ENCODE measurements around the gene ECEL1.

ECEL1 gene

DNA sequence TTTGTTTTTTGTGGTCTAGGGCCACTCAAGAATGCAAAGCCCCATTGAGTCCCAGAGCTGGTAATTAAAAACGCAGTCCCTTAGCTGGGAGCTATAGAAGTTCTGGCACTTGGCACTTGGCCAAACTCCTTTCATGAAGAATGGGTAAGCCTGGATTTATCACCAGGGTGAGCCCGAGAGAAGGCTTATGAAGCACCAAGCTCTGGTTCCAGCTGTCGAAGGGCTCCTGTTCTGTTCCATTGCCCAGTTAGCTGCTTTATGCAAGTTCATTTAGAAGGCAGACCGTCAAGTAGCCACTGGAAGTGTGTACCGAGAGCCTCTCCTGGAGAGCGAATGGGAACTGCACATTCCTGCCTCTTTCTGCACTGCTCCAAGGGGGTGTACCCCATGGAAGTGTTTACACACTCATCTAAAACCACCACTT lies 14.2 kb downstream of the ECEL1 start:
- Mint-ChIP-seq H3K27ac (no peak overlapping the region), H3K27me3 (peaks cover 68% of the 10 kb centered on the region), H3K4me3 (no peak overlapping the region), H3K36me3 (peaks cover 8% of the 10 kb centered on the region), H3K4me1 (no peaks in the 10 kb centered on the region), H3K9me3 (peaks cover 16% of the 10 kb centered on the region)
- no peak for ATAC-seq

DNA sequence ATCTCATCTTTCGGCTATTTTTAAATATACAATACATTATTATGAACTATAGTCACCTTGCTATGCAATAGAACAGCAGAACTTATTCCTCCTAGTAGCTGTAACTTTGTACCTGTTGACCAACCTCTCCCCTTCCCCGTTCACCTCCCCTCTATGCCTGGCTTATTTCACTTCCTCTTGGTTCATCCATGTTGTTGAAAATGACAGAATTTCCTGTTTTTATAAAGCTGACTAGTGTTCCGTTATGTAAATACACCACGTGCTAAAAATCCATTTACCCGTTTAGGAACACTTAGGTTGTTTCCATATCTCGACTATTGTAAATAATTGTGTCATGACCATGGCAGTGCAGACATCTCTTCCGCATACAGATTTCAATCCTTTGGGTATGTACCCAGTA lies 21.4 kb downstream of the ECEL1 start:
- H3K4me1 Mint-ChIP-seq, result peaks cover 11% of the 10 kb centered on the region
- H3K27ac Mint-ChIP-seq, result no peak overlapping the region
- H3K9me3 Mint-ChIP-seq, result peaks cover 3% of the 10 kb centered on the region
- no peaks in the 10 kb centered on the region for H3K36me3 Mint-ChIP-seq
- ATAC-seq, result no peak
- H3K27me3 Mint-ChIP-seq, result peaks cover 4% of the 10 kb centered on the region
- no peak overlapping the region for H3K4me3 Mint-ChIP-seq

DNA sequence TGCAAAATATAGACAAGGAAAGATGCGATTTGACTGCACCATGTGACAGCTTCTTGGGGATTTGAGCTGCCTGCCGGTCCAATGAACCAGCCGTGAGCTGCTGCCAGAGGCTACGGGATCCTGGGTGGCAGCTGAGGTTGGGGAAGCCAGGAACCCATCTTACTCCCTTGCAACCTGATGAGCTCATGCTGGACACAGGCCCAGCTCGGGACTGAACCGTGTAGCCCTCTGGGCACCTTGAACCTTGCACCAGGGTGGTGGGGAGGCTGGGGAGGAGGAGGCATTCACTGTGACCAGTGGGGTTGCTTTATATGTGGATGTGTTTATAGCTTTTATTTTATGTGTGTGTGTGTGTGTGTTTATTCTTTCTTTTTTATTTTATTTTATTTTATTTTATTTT lies 22.6 kb downstream of the ECEL1 start:
- peaks cover 11% of the 10 kb centered on the region for H3K4me1 Mint-ChIP-seq
- H3K27ac Mint-ChIP-seq, result no peak overlapping the region
- H3K9me3 Mint-ChIP-seq, result peaks cover 3% of the 10 kb centered on the region
- no peak for ATAC-seq
- no peaks in the 10 kb centered on the region for H3K36me3 Mint-ChIP-seq
- no peak overlapping the region for H3K4me3 Mint-ChIP-seq
- H3K27me3 Mint-ChIP-seq, result peaks cover 3% of the 10 kb centered on the region

DNA sequence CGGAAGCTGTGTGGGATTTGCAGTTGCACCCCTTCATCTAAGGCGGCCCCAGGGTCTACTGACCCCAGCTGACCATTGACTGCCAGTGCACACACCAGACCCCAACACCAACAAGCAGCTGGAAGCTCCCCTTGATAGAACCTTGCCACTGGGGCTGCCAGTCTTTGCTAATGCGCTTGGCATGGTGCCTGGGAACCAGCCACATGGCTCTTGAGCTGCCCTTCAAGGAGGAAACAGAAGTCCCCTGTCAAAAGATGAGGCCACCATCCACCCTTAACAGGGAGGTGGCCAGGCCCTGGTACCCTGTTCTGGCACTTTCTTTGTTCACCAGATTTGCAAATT lies 23.1 kb downstream of the ECEL1 start:
- H3K4me3 Mint-ChIP-seq, result no peak overlapping the region
- no peak for ATAC-seq
- no peak overlapping the region for H3K27ac Mint-ChIP-seq
- H3K36me3 Mint-ChIP-seq, result no peaks in the 10 kb centered on the region
- peaks cover 11% of the 10 kb centered on the region for H3K4me1 Mint-ChIP-seq
- H3K9me3 Mint-ChIP-seq, result peaks cover 3% of the 10 kb centered on the region
- H3K27me3 Mint-ChIP-seq, result peaks cover 9% of the 10 kb centered on the region

DNA sequence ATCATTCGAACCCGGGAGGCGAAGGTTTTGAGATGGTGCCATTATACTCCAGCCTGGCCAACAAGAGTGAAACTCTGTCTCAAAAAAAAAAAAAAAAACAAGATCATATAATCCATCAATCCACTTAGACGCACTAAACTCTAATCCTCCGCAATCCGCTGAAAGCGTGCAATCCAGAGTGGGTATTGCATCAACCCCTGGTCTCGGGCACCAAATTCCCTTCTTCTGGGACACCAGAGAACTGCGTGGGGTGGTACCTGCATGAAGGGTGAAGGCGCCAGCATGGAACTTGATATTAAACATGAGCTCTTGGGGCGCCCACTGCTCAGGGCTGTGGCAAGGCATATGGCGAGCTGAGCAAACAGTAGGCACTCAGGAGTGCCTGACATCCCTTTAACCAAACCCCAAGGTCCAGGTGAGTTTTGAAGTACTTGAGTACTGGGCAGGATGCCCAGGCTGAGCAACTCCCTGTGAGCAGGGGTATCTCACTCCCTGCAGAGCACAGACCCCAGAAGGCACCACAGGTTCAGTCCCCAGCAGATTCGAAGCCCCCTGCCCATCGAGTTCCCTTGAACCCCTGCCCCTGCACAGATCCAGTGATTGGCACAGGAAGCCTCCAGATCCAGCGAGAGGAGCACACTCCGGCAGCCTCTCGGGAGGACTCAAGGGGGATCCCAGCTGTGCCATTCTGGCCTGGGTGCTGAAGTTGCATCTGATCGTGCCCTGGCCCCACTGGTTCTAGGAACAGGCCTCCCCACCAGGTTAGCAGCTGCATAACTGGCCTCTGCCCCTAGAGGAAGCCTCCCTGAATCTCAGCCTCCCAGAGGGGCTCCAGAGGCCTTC lies 23.7 kb downstream of the ECEL1 start:
- H3K4me1 Mint-ChIP-seq, result peaks cover 11% of the 10 kb centered on the region
- H3K9me3 Mint-ChIP-seq, result peaks cover 3% of the 10 kb centered on the region
- H3K27ac Mint-ChIP-seq, result no peak overlapping the region
- ATAC-seq, result peak; percentile 5
- H3K4me3 Mint-ChIP-seq, result no peak overlapping the region
- no peaks in the 10 kb centered on the region for H3K36me3 Mint-ChIP-seq
- H3K27me3 Mint-ChIP-seq, result peaks cover 15% of the 10 kb centered on the region

DNA sequence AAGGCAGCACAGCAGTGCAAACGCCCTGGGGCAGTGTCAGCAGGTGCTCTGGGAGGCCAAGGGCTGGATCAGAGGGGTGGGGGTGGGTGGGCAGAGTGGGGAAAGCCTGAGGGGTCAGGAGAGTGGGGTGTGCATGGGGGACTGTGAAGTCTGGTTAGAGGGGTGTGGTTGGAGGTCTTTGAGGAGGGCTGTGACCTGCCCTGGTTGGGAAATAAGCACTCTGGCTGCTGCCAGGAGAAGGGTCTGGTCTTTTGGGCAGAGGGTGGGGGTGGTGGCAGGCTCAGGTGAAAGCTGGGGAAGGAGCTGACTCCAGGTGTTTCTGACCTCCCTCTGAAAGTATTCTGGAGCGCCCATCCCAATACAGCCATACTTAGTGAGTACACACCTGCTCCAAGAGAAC lies 27.5 kb downstream of the ECEL1 start:
- Mint-ChIP-seq H3K27me3 (peaks cover 50% of the 10 kb centered on the region), H3K9me3 (no peaks in the 10 kb centered on the region), H3K4me1 (no peaks in the 10 kb centered on the region), H3K4me3 (no peak overlapping the region), H3K27ac (no peak overlapping the region), H3K36me3 (no peaks in the 10 kb centered on the region)
- no peak for ATAC-seq

DNA sequence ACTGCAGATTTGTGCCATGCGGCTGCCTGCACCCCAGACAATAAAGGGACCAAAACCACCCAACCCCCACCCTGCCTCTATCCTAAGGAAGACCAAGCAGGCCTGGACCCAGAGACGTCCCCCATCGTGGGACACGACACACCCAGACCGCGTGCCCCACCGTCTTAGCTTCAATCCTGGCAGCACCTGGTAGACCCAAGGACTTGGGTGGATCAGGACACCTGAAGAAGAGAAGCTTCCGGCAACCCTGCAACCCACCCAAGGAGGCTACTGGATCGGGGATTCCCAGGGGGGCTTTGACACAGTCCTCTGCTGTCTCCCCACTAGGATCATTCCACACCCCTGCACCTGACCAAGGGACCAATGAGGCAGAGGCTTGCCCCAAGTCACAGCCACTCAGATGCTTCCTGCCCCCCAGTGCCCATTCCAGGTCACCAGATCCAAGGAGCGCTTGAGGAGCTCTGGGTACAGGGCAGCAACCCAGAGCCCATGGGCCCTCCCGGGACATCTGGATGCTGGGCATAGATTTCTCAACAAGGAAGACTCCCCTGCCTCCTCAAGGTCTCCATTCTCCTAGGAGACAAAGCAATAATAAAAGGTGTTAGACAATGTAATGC lies 28.1 kb downstream of the ECEL1 start:
- no peak overlapping the region for H3K27ac Mint-ChIP-seq
- H3K4me3 Mint-ChIP-seq, result no peak overlapping the region
- ATAC-seq, result no peak
- H3K9me3 Mint-ChIP-seq, result no peaks in the 10 kb centered on the region
- H3K36me3 Mint-ChIP-seq, result no peaks in the 10 kb centered on the region
- peaks cover 50% of the 10 kb centered on the region for H3K27me3 Mint-ChIP-seq
- H3K4me1 Mint-ChIP-seq, result no peaks in the 10 kb centered on the region

DNA sequence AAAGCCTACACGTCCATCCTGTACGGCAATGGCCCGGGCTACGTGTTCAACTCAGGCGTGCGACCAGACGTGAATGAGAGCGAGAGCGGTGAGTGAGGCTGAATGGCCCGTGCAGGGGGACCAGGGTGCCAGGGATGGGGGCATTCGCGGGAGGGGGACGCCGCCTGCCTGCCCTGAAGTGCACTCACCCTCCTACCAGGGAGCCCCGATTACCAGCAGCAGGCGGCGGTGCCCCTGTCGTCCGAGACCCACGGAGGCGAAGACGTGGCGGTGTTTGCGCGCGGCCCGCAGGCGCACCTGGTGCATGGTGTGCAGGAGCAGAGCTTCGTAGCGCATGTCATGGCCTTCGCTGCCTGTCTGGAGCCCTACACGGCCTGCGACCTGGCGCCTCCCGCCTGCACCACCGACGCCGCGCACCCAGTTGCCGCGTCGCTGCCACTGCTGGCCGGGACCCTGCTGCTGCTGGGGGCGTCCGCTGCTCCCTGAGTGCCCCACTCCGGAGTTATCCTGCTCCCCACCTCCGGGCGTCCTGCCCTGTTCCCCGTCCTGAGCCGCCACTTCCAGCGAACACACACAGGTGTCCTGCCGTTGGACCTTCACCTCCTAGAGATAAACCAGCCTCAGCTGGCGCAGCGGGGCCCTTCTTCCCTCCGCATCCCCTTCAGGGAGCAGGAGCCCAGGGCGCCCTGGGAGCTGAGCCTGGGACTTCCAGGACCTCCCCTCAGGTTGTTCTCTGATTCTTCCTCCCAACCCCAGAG lies 28.8 kb downstream of the ECEL1 start:
- ATAC-seq, result no peak
- H3K9me3 Mint-ChIP-seq, result no peaks in the 10 kb centered on the region
- peaks cover 50% of the 10 kb centered on the region for H3K27me3 Mint-ChIP-seq
- no peak overlapping the region for H3K27ac Mint-ChIP-seq
- no peaks in the 10 kb centered on the region for H3K36me3 Mint-ChIP-seq
- H3K4me1 Mint-ChIP-seq, result no peaks in the 10 kb centered on the region
- H3K4me3 Mint-ChIP-seq, result no peak overlapping the region

DNA sequence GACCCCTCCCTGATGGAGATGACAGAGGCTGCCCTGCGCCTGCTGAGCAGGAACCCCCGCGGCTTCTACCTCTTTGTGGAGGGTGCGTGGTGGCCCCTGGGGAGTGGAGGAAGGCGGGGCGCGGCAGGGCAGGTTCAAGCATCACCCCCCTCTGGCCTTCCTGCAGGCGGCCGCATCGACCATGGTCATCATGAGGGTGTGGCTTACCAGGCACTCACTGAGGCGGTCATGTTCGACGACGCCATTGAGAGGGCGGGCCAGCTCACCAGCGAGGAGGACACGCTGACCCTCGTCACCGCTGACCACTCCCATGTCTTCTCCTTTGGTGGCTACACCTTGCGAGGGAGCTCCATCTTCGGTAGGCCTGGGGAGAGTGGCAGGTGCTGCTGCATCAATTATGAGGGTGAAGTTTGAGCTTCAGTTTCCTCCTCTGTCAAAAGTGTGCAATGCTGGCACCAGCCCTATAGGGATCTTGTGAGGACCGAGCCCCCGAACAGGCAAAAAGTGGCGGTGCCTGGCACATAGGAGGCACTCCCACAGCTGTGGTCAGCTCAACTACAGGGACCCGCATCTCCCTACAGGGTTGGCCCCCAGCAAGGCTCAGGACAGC lies 29.5 kb downstream of the ECEL1 start:
- Mint-ChIP-seq H3K4me3 (no peak overlapping the region), H3K36me3 (no peaks in the 10 kb centered on the region), H3K27ac (no peak overlapping the region), H3K4me1 (no peaks in the 10 kb centered on the region), H3K27me3 (peaks cover 50% of the 10 kb centered on the region), H3K9me3 (no peaks in the 10 kb centered on the region)
- ATAC-seq, result no peak

DNA sequence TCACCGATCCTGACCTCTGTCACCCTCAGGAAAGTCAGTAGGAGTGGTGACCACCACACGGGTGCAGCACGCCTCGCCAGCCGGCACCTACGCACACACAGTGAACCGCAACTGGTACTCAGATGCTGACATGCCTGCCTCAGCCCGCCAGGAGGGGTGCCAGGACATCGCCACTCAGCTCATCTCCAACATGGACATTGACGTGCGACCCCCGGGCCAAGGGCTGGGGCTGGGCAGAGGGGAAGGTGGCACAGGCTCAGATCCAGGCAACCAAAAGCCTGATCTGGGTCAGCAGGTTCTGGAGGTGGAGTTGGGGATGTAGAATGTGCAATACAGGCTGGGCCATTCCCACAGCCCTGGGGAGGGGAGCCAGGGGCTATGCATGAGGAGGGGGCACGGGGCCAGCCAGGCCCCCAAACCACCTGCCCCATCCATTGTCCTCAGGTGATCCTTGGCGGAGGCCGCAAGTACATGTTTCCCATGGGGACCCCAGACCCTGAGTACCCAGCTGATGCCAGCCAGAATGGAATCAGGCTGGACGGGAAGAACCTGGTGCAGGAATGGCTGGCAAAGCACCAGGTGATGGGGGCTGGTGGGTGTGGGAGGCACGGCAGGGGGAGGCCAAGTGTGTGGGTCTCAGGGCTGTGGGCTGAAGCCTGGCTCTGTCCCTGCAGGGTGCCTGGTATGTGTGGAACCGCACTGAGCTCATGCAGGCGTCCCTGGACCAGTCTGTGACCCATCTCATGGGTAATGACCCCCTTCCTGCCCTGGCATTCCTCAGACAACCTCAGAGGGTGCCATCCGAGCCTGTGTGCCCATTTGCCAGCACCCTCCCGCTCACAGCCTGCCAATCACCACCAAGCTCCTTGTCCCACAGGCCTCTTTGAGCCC lies 30.3 kb downstream of the ECEL1 start:
- no peak for ATAC-seq
- Mint-ChIP-seq H3K27me3 (peaks cover 50% of the 10 kb centered on the region), H3K27ac (no peak overlapping the region), H3K4me1 (no peaks in the 10 kb centered on the region), H3K36me3 (no peaks in the 10 kb centered on the region), H3K4me3 (no peak overlapping the region), H3K9me3 (no peaks in the 10 kb centered on the region)

DNA sequence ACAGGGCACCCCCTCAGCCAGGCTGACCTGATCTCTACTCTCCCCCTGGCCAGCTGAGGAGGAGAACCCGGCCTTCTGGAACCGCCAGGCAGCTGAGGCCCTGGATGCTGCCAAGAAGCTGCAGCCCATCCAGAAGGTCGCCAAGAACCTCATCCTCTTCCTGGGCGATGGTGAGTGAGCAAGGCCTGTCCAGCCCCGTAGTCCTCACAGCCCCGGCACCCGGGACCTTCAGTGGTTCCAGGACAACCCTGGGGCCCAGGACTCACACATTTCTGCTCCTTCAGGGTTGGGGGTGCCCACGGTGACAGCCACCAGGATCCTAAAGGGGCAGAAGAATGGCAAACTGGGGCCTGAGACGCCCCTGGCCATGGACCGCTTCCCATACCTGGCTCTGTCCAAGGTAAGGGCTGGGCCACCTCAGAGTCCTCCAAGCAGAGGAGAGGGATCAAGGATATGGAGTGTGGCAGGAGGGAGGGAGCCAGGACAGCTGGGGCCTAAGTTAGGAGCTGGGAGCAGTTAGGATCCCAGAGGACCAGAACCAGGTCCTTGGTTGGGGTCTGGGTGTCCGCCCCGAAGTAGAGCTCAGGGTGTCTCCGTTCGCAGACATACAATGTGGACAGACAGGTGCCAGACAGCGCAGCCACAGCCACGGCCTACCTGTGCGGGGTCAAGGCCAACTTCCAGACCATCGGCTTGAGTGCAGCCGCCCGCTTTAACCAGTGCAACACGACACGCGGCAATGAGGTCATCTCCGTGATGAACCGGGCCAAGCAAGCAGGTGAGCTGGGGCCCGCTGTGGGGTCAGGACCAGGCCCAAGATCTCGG lies 31.1 kb downstream of the ECEL1 start:
- Mint-ChIP-seq H3K36me3 (no peaks in the 10 kb centered on the region), H3K9me3 (no peaks in the 10 kb centered on the region)

DNA sequence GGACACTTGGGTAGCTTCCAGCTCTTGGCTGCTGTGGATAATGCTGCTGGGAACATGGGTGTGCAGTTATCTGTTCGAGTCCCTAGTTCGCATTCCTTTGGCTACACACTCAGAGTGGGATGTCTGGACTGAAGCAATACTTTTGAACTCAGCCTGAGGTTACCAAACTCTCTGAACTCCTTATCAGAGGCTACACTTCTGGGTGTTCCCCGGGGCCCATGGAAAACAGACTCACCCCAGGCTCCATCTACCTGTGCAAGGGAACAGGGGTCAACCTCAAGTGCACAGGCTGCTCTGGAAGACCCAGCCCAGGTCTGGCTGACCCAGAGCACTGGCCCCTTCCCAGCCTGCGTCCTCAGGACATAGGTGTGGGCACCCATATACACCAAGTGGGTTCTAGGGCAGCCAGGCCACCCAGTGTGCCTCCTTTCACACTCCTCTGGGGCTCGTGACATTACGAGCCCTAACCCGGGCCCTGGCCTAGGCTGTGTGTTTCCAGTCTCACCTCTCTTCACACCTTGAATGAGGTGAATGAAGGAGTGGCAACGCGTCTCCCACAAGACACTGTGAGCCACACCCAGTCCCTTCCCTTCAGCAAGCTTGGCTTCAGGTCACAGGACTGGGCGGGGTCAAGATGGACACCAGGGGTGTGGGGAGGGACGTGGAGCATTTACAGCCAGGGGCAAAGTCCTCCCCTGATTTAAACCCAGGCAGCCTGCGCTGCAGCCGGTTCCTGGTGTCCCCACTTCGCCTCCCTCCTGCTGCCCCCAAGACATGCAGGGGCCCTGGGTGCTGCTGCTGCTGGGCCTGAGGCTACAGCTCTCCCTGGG lies 32.0 kb downstream of the ECEL1 start, which contains the start of gene ALPI:
ALPI (plus strand) TSS at position 728 of the 830 bp plus-strand sequence; CDS start at position 775, 47 bp downstream.
- H3K27me3 Mint-ChIP-seq, result peaks cover 50% of the 10 kb centered on the region
- H3K4me3 Mint-ChIP-seq, result no peak within 1 kb of the TSS
- H3K36me3 Mint-ChIP-seq, result no peaks in the 10 kb centered on the region
- no peak within 1 kb of the TSS for H3K27ac Mint-ChIP-seq
- H3K9me3 Mint-ChIP-seq, result no peaks in the 10 kb centered on the region
- no peaks in the 10 kb centered on the region for H3K4me1 Mint-ChIP-seq
- ATAC-seq, result no peak

More for the DNA sequence above, 31.1 kb downstream of the ECEL1 start:
- Mint-ChIP-seq H3K27ac (no peak overlapping the region), H3K4me1 (no peaks in the 10 kb centered on the region), H3K4me3 (no peak overlapping the region), H3K27me3 (peaks cover 50% of the 10 kb centered on the region)
- no peak for ATAC-seq

DNA sequence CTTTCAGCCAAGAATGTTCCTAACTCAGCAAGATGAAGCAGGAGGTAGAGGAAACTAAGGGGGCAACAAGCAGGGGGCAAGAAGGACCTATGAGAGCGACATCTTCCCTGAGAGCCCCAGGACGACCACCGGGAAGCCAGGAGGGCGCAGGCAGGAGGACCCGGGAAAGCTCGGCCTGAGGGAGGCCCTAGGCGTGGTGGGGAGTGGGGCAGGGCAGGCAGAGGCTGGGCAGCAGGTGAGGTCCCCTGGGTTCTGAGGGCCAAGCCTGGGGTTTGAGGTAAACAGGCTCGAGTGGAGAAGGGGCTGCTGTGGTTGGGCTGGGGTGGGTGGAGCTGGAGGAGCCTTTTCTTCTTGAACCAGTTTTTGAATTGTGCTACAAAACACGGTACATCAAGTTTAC lies 33.0 kb downstream of the ECEL1 start:
- Mint-ChIP-seq H3K27me3 (peaks cover 51% of the 10 kb centered on the region), H3K4me3 (no peak overlapping the region), H3K4me1 (no peaks in the 10 kb centered on the region), H3K27ac (no peak overlapping the region), H3K36me3 (no peaks in the 10 kb centered on the region), H3K9me3 (no peaks in the 10 kb centered on the region)
- ATAC-seq, result no peak
